GM18499 (cell line): Measurements from ENCODE around the gene MAB21L1.

Source experiments
- ATAC-seq: cut with Tn5 transposase; IDR thresholded peaks from one replicate; pipeline ENCODE4 v1.9.1; 2021; ENCODE audit warnings: moderate number of reproducible peaks; ENCODE audit not compliant: insufficient read depth, unreplicated experiment

The MAB21L1 gene

GRCh38 chr13:35480346-35480745 is 3.9 kb upstream of the MAB21L1 start:
- no peak for ATAC-seq

- ATAC-seq: no peak
Observed at GRCh38 chr13:35479706-35480105, 3.2 kb upstream of the MAB21L1 start.

GRCh38 chr13:35479038-35479492 is 2.6 kb upstream of the MAB21L1 start:
- no peak for ATAC-seq

- no peak for ATAC-seq
Observed at GRCh38 chr13:35478271-35479037, 2.0 kb upstream of the MAB21L1 start.

- ATAC-seq: no peak
Observed at GRCh38 chr13:35477386-35477946, 977 bp upstream of the MAB21L1 start.

GRCh38 chr13:35475212-35475959 is 1.1 kb downstream of the MAB21L1 start:
- ATAC-seq: no peak

- no peak for ATAC-seq
Observed at GRCh38 chr13:35474496-35475211, 1.8 kb downstream of the MAB21L1 start.

- ATAC-seq: no peak
Observed at GRCh38 chr13:35473802-35474201, 2.7 kb downstream of the MAB21L1 start.

- no peak for ATAC-seq
Observed at GRCh38 chr13:35473206-35473775, 3.2 kb downstream of the MAB21L1 start.

GRCh38 chr13:35472323-35472881 is 4.1 kb downstream of the MAB21L1 start:
- no peak for ATAC-seq

- ATAC-seq: no peak
Observed at GRCh38 chr13:35471706-35472322, 4.7 kb downstream of the MAB21L1 start.

GRCh38 chr13:35470671-35471661 is 5.5 kb downstream of the MAB21L1 start:
- no peak for ATAC-seq

GRCh38 chr13:35469806-35470525 is 6.5 kb downstream of the MAB21L1 start:
- ATAC-seq: no peak

- ATAC-seq: no peak
Observed at GRCh38 chr13:35468195-35468594, 8.3 kb downstream of the MAB21L1 start.

GRCh38 chr13:35465371-35465770 is 11.1 kb downstream of the MAB21L1 start:
- ATAC-seq: no peak

- ATAC-seq: no peak
Observed at GRCh38 chr13:35460061-35460460, 16.4 kb downstream of the MAB21L1 start.

GRCh38 chr13:35457258-35457657 is 19.2 kb downstream of the MAB21L1 start:
- no peak for ATAC-seq

GRCh38 chr13:35455022-35455421 is 21.5 kb downstream of the MAB21L1 start:
- ATAC-seq: no peak
